HG03025 (cell line): ENCODE data around the gene GPATCH1.

Experiments
- ATAC-seq: cut with Tn5 transposase; IDR thresholded peaks from one replicate; pipeline ENCODE4 v1.9.1; 2021; ENCODE audit warnings: mild to moderate bottlenecking, moderate library complexity; ENCODE audit not compliant: unreplicated experiment, low FRiP score

GPATCH1 gene

DNA sequence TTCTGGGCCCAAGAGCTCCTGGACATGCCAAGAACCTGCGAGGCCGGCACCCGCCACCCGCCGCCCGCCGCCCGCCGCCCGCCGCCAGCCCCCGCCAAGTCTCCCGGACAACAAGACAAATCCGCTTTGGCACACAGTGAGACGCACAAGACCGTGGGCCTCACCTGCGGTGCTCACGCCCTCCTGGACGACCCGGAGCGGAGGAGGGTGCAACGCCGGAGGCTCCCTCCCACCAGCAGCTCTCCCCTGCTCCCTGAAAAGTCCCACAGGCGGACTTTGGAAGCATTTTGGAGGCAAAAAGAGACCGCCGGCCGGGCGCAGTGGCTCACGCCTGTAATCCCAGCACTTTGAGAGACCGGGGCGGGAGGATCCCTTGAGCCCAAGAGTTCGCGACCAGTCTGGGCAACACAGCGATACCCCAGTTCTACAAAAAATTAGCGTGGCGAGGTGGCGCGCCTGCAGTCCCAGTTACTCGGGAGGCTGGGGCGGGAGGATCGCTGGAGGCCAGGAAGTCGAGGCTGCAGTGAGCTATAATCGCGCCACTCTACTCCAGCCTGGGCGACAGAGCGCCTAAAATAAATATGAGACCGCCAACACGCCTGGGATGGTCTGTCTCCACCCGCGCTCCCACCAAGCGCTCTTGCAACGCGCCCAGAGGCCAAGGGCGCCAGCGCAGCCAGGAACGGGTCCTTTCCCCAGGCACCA lies 17.1 kb upstream of the GPATCH1 start:
- no peak for ATAC-seq

DNA sequence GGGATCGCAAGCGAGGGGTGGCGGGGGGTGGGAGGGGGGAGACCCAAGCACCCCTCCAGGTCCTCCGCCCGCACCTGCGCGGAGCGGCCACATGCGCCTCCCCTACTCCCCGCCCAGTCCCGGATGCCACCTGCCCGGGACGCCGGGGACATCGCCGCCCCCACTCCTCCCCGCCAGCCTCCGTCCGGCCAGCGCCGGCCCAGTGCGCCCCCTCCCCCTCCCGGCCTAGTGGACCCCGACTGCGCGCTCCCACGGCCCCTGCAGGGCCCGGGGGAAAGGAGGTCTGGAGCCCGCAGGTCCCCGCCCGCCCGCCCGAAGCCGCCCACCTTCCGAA lies 16.6 kb upstream of the GPATCH1 start:
- ATAC-seq, result no peak

- no peak for ATAC-seq
Measured at GRCh38 chr19:33064792-33065550, 16.0 kb upstream of the GPATCH1 start, which contains the start of gene RHPN2. Gene RHPN2 (minus strand): TSS chr19:33064888. CDS start chr19:33064852, 36 bp downstream.

GRCh38 chr19:33066543-33066942 lies 14.4 kb upstream of the GPATCH1 start:
- no peak for ATAC-seq

GRCh38 chr19:33067121-33067520 lies 13.9 kb upstream of the GPATCH1 start:
- no peak for ATAC-seq

- ATAC-seq, result no peak
Measured at GRCh38 chr19:33071887-33072286, 9.1 kb upstream of the GPATCH1 start.

GRCh38 chr19:33075519-33075918 lies 5.5 kb upstream of the GPATCH1 start:
- no peak for ATAC-seq

- ATAC-seq, result no peak
Measured at GRCh38 chr19:33085570-33086128, 4.7 kb downstream of the GPATCH1 start.

DNA sequence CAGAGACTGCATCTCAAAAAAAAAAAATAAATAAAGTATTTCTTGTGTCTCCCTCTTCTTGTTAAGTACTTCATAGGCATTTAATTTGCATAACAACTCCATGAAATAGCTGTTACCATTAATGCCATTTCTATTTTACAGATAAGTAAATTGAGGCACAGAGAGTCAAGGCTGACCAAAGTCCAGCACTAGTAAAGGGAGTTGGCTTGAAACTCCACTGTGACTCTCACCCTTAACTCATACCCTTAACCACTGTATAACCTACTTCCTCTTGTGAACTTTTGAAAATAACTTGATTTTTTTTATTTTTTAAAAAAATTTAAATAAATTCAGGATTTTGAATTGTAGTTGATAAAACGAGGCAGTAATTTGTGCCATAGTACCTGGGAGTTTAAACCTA lies 6.0 kb downstream of the GPATCH1 start:
- ATAC-seq, result no peak

GRCh38 chr19:33089010-33089409 lies 8.0 kb downstream of the GPATCH1 start:
- no peak for ATAC-seq

- ATAC-seq, result no peak
Measured at GRCh38 chr19:33090179-33090578, 9.2 kb downstream of the GPATCH1 start.

DNA sequence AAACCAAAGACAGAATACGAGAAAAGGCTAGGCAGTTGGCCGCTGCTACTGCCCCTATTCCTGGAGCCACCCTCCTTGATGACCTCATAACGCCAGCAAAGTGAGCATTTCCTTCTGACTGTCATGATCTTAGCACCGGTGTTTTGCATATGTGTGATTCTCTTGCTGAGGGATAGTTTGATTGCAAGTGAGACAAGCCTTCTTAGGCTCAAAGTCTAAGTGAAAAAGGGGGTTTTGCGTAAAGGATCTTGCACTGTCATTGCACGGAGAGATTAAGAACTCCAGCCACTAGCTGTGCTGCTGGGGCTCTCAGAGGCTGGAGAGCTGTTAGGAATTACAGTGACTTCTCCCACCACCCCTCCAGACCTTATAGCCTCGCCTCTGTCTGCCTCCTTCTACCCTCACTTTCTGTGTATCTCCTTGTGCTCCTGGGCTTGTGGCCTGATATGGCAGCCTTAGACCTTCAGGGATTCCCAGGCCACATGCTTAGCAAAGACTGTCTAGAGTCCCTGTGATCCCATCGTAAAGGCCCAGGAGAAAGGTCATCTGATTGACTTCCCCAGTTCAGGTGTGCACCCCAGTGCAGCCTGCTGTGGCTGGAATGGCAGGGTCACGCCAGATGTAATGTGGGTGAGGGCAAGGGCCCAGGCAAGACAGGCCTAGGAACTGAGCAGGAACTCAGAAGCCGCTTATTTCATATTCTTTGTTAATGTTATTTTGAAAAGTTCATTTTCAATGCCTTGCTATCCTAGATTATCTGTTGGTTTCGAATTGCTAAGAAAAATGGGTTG lies 12.6 kb downstream of the GPATCH1 start:
- no peak for ATAC-seq

GRCh38 chr19:33094436-33095067 lies 13.6 kb downstream of the GPATCH1 start:
- ATAC-seq, result no peak

DNA sequence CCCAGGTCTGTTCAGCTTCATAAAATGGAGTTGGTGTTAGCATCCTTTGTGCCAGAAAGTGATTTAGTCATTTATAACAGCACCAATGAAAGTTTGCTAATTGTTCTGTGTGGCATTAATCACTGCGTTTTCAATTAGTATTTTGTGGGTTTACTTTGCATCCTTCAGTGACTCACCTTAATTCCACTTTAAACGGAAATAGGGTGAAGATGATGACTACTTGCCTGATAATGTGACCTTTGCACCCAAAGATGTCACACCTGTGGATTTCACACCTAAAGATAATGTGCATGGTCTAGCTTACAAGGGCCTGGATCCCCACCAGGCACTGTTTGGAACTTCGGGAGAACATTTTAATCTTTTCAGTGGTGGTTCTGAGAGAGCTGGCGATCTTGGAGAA lies 15.0 kb downstream of the GPATCH1 start:
- ATAC-seq, result no peak

GRCh38 chr19:33098055-33098534 lies 17.1 kb downstream of the GPATCH1 start:
- ATAC-seq, result no peak

- ATAC-seq, result no peak
Measured at GRCh38 chr19:33100894-33101644, 20.1 kb downstream of the GPATCH1 start.

DNA sequence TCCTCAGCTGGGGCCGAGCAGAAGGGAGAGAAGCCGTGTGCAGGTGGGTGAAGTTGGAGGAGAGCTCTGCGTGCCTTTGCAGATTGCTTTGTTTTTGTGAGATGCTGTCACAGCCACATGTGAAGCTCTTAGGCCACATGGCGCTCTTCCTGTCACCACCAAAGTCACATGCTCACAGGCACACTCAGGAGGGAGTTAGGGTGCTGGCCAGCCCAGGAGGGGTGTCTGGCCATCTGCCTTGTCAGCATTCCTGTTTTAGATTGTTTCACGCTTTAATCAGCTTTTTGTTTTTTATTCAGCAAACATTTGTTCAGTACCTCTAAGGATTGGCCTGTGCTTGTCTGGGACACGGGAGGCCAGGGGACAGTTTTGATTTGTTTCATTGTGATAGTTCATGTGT lies 21.9 kb downstream of the GPATCH1 start:
- no peak for ATAC-seq

DNA sequence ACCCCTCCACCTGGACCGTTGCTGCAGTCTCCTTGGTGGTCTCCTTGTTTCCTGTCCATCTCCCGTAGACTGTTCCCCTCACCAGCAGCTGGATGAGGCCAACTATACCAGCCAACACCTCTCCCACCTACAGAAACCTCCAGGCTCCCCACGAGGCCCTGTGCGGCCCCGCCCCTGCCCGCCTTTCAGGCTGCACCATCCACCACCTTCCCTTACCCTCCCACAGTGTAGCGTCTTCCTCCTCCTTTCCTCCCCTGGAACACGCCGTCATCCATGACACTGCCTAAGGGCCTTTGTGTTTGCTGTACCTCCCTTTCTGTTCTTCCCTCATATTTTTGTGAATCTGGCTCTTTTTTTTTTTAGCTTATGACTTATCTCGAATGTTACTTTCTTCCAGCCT lies 27.2 kb downstream of the GPATCH1 start:
- ATAC-seq, result no peak

- ATAC-seq, result no peak
Measured at GRCh38 chr19:33110137-33110910, 29.3 kb downstream of the GPATCH1 start.
